ENCODE data around the gene ZFPL1. TPM values are rescaled to one million over a fixed set of nuclear protein-coding genes. Genes with fewer than 3 reads are reported as not detected.
A peak's percentile ranks its signal among the peaks of the same experiment; 100 is the strongest.

Gene ZFPL1
- total RNA-seq, 3 donors from 2014 or later: 36.3 to 50.6 (median 42.6) TPM

GRCh38 chr11:65047581-65048422 lies 36.2 kb upstream of the ZFPL1 start:
- H3K9me3 ChIP-seq: no peaks in the 10 kb centered on the region
- H3K4me3 ChIP-seq: no peak overlapping the region
- TF ChIP-seq CTCF (IDR thresholded peaks at IDR 0.05): no peak
- intact Hi-C loops (cut with DNase I, micrococcal nuclease): no loop called here
- no peaks in the 10 kb centered on the region for H3K36me3 ChIP-seq (ENCODE audit: low read depth)
- DNase-seq: no peak
- peaks cover 7% of the 10 kb centered on the region for H3K4me1 ChIP-seq (ENCODE audit: low read depth)
- ATAC-seq: peak; percentile 49

GRCh38 chr11:65051398-65051858 lies 32.6 kb upstream of the ZFPL1 start:
- Histone ChIP-seq H3K36me3 (ENCODE audit: low read depth) (no peaks in the 10 kb centered on the region), H3K4me1 (ENCODE audit: low read depth) (no peaks in the 10 kb centered on the region), H3K4me3 (no peak overlapping the region), H3K9me3 (no peaks in the 10 kb centered on the region)
- DNase-seq: no peak
- ATAC-seq: no peak
- TF ChIP-seq CTCF (IDR thresholded peaks at IDR 0.05): no peak
- intact Hi-C loops (cut with DNase I, micrococcal nuclease): no loop called here

GRCh38 chr11:65053827-65054508 lies 30.1 kb upstream of the ZFPL1 start:
- ATAC-seq (peak; percentile 40), DNase-seq (no peak)
- TF ChIP-seq CTCF (IDR thresholded peaks at IDR 0.05): no peak
- H3K4me3 ChIP-seq: no peak overlapping the region
- H3K36me3 ChIP-seq (ENCODE audit: low read depth): no peaks in the 10 kb centered on the region
- H3K9me3 ChIP-seq: no peaks in the 10 kb centered on the region
- peaks cover 9% of the 10 kb centered on the region for H3K4me1 ChIP-seq (ENCODE audit: low read depth)
- intact Hi-C loops (cut with DNase I, micrococcal nuclease): no loop called here

GRCh38 chr11:65055538-65055937 lies 28.5 kb upstream of the ZFPL1 start:
- DNase-seq: no peak
- TF ChIP-seq CTCF (IDR thresholded peaks at IDR 0.05): no peak
- H3K4me3 ChIP-seq: no peak overlapping the region
- intact Hi-C loops (cut with DNase I, micrococcal nuclease): no loop called here
- no peak for ATAC-seq
- no peaks in the 10 kb centered on the region for H3K36me3 ChIP-seq (ENCODE audit: low read depth)
- no peaks in the 10 kb centered on the region for H3K9me3 ChIP-seq
- H3K4me1 ChIP-seq (ENCODE audit: low read depth): peaks cover 9% of the 10 kb centered on the region

GRCh38 chr11:65056999-65057398 lies 27.0 kb upstream of the ZFPL1 start:
- TF ChIP-seq CTCF (IDR thresholded peaks at IDR 0.05): no peak
- intact Hi-C loops (cut with DNase I, micrococcal nuclease): no loop called here
- Histone ChIP-seq H3K4me3 (no peak overlapping the region), H3K4me1 (ENCODE audit: low read depth) (peaks cover 9% of the 10 kb centered on the region), H3K36me3 (ENCODE audit: low read depth) (no peaks in the 10 kb centered on the region), H3K9me3 (no peaks in the 10 kb centered on the region)
- no peak for ATAC-seq
- DNase-seq: no peak

All from mucosa of descending colon (tissue), 3 donors.